A549 (cell line): ENCODE measurements around the gene EFHD1.

Experiments used
- CTCF ChIP-seq: fragments of >200 bp; sonication (Bioruptor Twin); formaldehyde crosslinking; IDR thresholded peaks from 3 replicates; pipeline ENCODE4 v1.5.1; 2016
- EP300 ChIP-seq, 2 experiments: fragments of >200 bp; sonication (Bioruptor Twin); formaldehyde crosslinking; IDR thresholded peaks; 2 replicates in 1 of 2; 3 replicates in 1 of 2; pipeline ENCODE4 v1.6.1; 2016 to 2017
- HMGXB4 ChIP-seq: fragments of 250-450 bp; sonication (Bioruptor Pico); IDR thresholded peaks from 2 replicates; pipeline ENCODE4 v1.5.0; 2021; ENCODE audit warnings: mild to moderate bottlenecking, moderate library complexity, borderline replicate concordance
- JUNB ChIP-seq: fragments of >200 bp; sonication (Bioruptor Twin); formaldehyde crosslinking; IDR thresholded peaks from 2 replicates; pipeline ENCODE4 v1.6.1; 2016
- KDM1A ChIP-seq: fragments of 200-600 bp; sonication (generic); IDR thresholded peaks from 2 replicates; pipeline ENCODE4 v1.6.1; 2016; ENCODE audit warnings: low read depth, mild to moderate bottlenecking
- MAX ChIP-seq: IDR thresholded peaks from 2 replicates; pipeline ENCODE4 v1.6.1; 2012
- PHF8 ChIP-seq: fragments of 200-600 bp; sonication (generic); IDR thresholded peaks from 2 replicates; pipeline ENCODE4 v1.6.1; 2016; ENCODE audit warnings: low read depth, mild to moderate bottlenecking, antibody characterized with exemption, moderate library complexity, borderline replicate concordance
- POLR2A ChIP-seq: IDR thresholded peaks from 2 replicates; pipeline ENCODE4 v1.6.1; 2012; ENCODE audit warnings: mild to moderate bottlenecking, low read length
- RAD21 ChIP-seq, 2 experiments: fragments of >200 bp in 1 of 2; sonication (Bioruptor Twin) in 1 of 2; formaldehyde crosslinking in 1 of 2; IDR thresholded peaks in 1 of 2; conservative IDR thresholded peaks in 1 of 2; 2 replicates in 1 of 2; 3 replicates in 1 of 2; pipeline ENCODE4 v1.6.1; 2012 to 2018; ENCODE audit warnings: inconsistent platforms in 1 of 2
- USF2 ChIP-seq: fragments of 450-650 bp; IDR thresholded peaks from 2 replicates; pipeline ENCODE4 v1.6.1; 2014; ENCODE audit warnings: antibody characterized with exemption

GRCh38 chr2:232674491-232674890, 41.1 kb downstream of the EFHD1 start:
- TF ChIP-seq PHF8 (no peak), EP300 (IDR thresholded peaks at IDR 0.05) (no peak), POLR2A (no peak), USF2 (no peak), RAD21 (conservative IDR thresholded peaks at IDR 0.05 in 1 of 2, IDR thresholded peaks at IDR 0.05 in 1 of 2) (no peak), KDM1A (no peak), HMGXB4 (CRISPR knock-in tag) (no peak), MAX (no peak), JUNB (no peak), CTCF (no peak)
